ENCODE measurements around the gene SYK. TPM values are rescaled to one million over a fixed set of nuclear protein-coding genes. Genes with fewer than 3 reads are reported as not detected.

The SYK gene
- total and polyA plus RNA-seq, 2 donors (not counting 1 experiment from before 2014, with no cell fraction given): 60.3 to 242 TPM

DNA sequence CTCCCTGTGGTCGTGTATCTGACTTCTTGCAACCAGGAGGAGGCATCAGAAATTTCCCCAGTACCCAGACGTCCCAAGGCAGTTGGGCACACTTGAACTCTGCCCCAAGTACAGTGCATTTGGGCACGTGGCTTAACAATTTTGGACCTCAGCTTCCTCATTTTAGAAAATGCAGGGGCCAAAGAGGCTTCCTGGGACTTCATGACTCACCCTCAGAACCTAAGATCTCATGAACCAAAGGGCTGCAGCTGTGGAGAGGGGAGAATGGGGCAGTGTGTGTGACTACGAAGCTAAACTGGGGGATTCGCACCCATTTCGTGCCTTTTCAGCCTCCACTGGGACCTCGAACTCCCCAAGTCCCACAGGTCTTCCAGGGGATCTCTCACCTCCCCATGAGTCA, 59.2 kb downstream of the SYK start:
- no peak for DNase-seq
- Histone ChIP-seq H3K4me2 (replicated peaks; ENCODE audit: low read depth, low read length, poor library complexity, severe bottlenecking) (no peak overlapping the region), H4K20me1 (ENCODE audit: control insufficient read depth, insufficient read depth, low read length, poor library complexity, severe bottlenecking) (peaks cover 65% of the 10 kb centered on the region), H2AFZ (ENCODE audit: insufficient read depth, low read depth, low read length, poor library complexity, severe bottlenecking) (no peak overlapping the region), H3K36me3 (replicated peaks in 1 of 2; ENCODE audit: control extremely low read depth in 1 of 2, control insufficient read depth in 1 of 2, extremely low read depth in 1 of 2, insufficient read depth in 2 of 2, low read length in 1 of 2) (peaks cover 6 to 98% of the 10 kb centered on the region in 2 experiments), H3K4me3 (ENCODE audit: control extremely low read depth in 1 of 5, extremely low read depth in 1 of 5, insufficient read depth in 1 of 5, low read depth in 2 of 5, low read length in 4 of 5) (no peak overlapping the region), H3K27ac (ENCODE audit: low read length in 2 of 2) (peak overlapping the region in 1 of 2 donors; percentile 61), H3K9me3 (ENCODE audit: control extremely low read depth in 1 of 3, control insufficient read depth in 2 of 3, insufficient read depth in 1 of 3, low read length in 2 of 3) (no peaks in the 10 kb centered on the region), H3K27me3 (replicated peaks in 1 of 4; ENCODE audit: control extremely low read depth in 1 of 4, control insufficient read depth in 3 of 4, insufficient read depth in 4 of 4, low read length in 3 of 4) (no peaks in the 10 kb centered on the region), H3K9ac (ENCODE audit: low read length) (no peak overlapping the region), H3K4me1 (ENCODE audit: control insufficient read depth in 2 of 2, insufficient read depth in 2 of 2, low read length in 2 of 2) (peaks cover 21 to 32% of the 10 kb centered on the region in 2 donors), H3K79me2 (ENCODE audit: control insufficient read depth, insufficient read depth, low read length) (peaks cover 65% of the 10 kb centered on the region)
- POLR2A ChIA-PET: interaction anchor here (0.5 to 0.9 kb wide), 3 partner anchors 9 to 86 kb away, joined by 3 to 12 read pairs (median 3); no protein-coding TSS in a partner anchor
- Mint-ChIP-seq H3K4me3 (peak overlapping the region; percentile 23), H3K27me3 (no peaks in the 10 kb centered on the region), H3K4me1 (peaks cover 49% of the 10 kb centered on the region), H3K27ac (peak overlapping the region; percentile 87), H3K9me3 (ENCODE audit: insufficient read depth) (no peaks in the 10 kb centered on the region)
- peak; percentile 80 for ATAC-seq (ENCODE audit: low read depth)
- 49% methylated on average over 6 of the region's 7 CpGs for WGBS (ENCODE audit: insufficient coverage)
- TF ChIP-seq EZH2 (IDR thresholded peaks at IDR 0.05; ENCODE audit: borderline replicate concordance, insufficient read depth, low read depth, low read length, poor library complexity, severe bottlenecking): no peak
- TF ChIP-seq, protein P1, sequence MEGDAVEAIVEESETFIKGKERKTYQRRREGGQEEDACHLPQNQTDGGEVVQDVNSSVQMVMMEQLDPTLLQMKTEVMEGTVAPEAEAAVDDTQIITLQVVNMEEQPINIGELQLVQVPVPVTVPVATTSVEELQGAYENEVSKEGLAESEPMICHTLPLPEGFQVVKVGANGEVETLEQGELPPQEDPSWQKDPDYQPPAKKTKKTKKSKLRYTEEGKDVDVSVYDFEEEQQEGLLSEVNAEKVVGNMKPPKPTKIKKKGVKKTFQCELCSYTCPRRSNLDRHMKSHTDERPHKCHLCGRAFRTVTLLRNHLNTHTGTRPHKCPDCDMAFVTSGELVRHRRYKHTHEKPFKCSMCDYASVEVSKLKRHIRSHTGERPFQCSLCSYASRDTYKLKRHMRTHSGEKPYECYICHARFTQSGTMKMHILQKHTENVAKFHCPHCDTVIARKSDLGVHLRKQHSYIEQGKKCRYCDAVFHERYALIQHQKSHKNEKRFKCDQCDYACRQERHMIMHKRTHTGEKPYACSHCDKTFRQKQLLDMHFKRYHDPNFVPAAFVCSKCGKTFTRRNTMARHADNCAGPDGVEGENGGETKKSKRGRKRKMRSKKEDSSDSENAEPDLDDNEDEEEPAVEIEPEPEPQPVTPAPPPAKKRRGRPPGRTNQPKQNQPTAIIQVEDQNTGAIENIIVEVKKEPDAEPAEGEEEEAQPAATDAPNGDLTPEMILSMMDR (IDR thresholded peaks at IDR 0.05): no peak
- CTCF ChIA-PET: interaction anchor here (0.6 to 2.6 kb wide), 10 partner anchors 9 to 720 kb away, joined by 3 to 9 read pairs (median 3); partner anchors contain the start of gene SYK
- intact Hi-C loops (cut with micrococcal nuclease): no loop called here

DNA sequence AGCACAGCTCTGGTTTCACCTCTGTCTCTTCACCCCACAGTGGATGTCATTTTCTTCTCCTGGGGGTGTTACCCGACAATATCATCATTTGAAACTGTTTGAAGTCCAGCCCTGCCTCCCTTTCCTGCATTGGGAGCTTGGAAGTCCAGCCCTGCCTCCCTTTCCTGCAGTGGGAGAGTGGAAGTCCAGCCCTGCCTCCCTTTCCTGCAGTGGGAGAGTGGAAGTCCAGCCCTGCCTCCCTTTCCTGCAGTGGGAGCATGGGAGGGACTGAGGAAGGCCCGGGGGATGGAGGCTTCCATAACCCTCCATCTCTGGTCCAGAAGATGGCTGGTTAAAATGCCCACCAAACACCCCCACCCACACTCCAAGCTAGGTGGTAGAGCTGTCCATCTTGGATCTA, 59.8 kb downstream of the SYK start:
- peaks cover 62% of the 10 kb centered on the region for H4K20me1 ChIP-seq (ENCODE audit: control insufficient read depth, insufficient read depth, low read length, poor library complexity, severe bottlenecking)
- H3K79me2 ChIP-seq (ENCODE audit: control insufficient read depth, insufficient read depth, low read length): peaks cover 63% of the 10 kb centered on the region
- no peaks in the 10 kb centered on the region for H3K9me3 ChIP-seq (ENCODE audit: control extremely low read depth in 1 of 3, control insufficient read depth in 2 of 3, insufficient read depth in 1 of 3, low read length in 2 of 3)
- ChIA-PET POLR2A (interaction anchor here (0.9 kb wide), 1 partner anchor 87 kb away, joined by 3 read pairs; no protein-coding TSS in a partner anchor), CTCF (interaction anchor here (0.9 to 2.6 kb wide), 7 partner anchors 8 to 105 kb away, joined by 3 to 9 read pairs (median 4); no protein-coding TSS in a partner anchor)
- H3K36me3 ChIP-seq (replicated peaks in 1 of 2; ENCODE audit: control extremely low read depth in 1 of 2, control insufficient read depth in 1 of 2, extremely low read depth in 1 of 2, insufficient read depth in 2 of 2, low read length in 1 of 2): peaks cover 6 to 97% of the 10 kb centered on the region in 2 experiments
- TF ChIP-seq EZH2 (IDR thresholded peaks at IDR 0.05; ENCODE audit: borderline replicate concordance, insufficient read depth, low read depth, low read length, poor library complexity, severe bottlenecking): no peak
- TF ChIP-seq, protein P1 (IDR thresholded peaks at IDR 0.05): no peak
- no peak overlapping the region for H3K9ac ChIP-seq (ENCODE audit: low read length)
- no peaks in the 10 kb centered on the region for H3K9me3 Mint-ChIP-seq (ENCODE audit: insufficient read depth)
- H3K27ac ChIP-seq (ENCODE audit: low read length in 2 of 2): peak overlapping the region in 1 of 2 donors; percentile 61
- peaks cover 21 to 32% of the 10 kb centered on the region in 2 donors for H3K4me1 ChIP-seq (ENCODE audit: control insufficient read depth in 2 of 2, insufficient read depth in 2 of 2, low read length in 2 of 2)
- H3K4me3 ChIP-seq (ENCODE audit: control extremely low read depth in 1 of 5, extremely low read depth in 1 of 5, insufficient read depth in 1 of 5, low read depth in 2 of 5, low read length in 4 of 5): no peak overlapping the region
- no peaks in the 10 kb centered on the region for H3K27me3 Mint-ChIP-seq
- ATAC-seq (ENCODE audit: low read depth) (no peak), DNase-seq (no peak)
- H3K27ac Mint-ChIP-seq: peak overlapping the region; percentile 87
- no peak overlapping the region for H3K4me3 Mint-ChIP-seq
- no peak overlapping the region for H2AFZ ChIP-seq (ENCODE audit: insufficient read depth, low read depth, low read length, poor library complexity, severe bottlenecking)
- H3K27me3 ChIP-seq (replicated peaks in 1 of 4; ENCODE audit: control extremely low read depth in 1 of 4, control insufficient read depth in 3 of 4, insufficient read depth in 4 of 4, low read length in 3 of 4): no peaks in the 10 kb centered on the region
- peaks cover 45% of the 10 kb centered on the region for H3K4me1 Mint-ChIP-seq
- H3K4me2 ChIP-seq (replicated peaks; ENCODE audit: low read depth, low read length, poor library complexity, severe bottlenecking): no peak overlapping the region
- intact Hi-C loops (cut with micrococcal nuclease): no loop called here
- WGBS (ENCODE audit: insufficient coverage): 100% methylated on average over 1 of the region's 2 CpGs

Measured in B cell (primary cell).